Karpas-422 (cell line): ENCODE data around the gene ICE2. TPM values are rescaled to one million over a fixed set of nuclear protein-coding genes. Genes with fewer than 3 reads are reported as not detected.

Experiments used
- DNase-seq: peaks from one replicate; pipeline ENCODE4 v3.0.0-alpha.2; 2015
- H2AFZ ChIP-seq: fragments of 200-600 bp; sonication (generic); 2 replicates; pipeline ENCODE4 v1.6.1; 2014; ENCODE audit warnings: antibody characterized with exemption, low read length, mixed read lengths
- H3K27ac ChIP-seq: fragments of 200-600 bp; sonication (generic); 2 replicates; pipeline ENCODE4 v1.5.1; 2014; ENCODE audit warnings: mild to moderate bottlenecking, low read length, moderate library complexity
- H3K27me3 ChIP-seq: fragments of 200-600 bp; sonication (generic); 2 replicates; pipeline ENCODE4 v1.6.1; 2014; ENCODE audit warnings: low read length, mixed read lengths
- H3K36me3 ChIP-seq: fragments of 200-600 bp; sonication (generic); 2 replicates; pipeline ENCODE4 v1.6.1; 2014; ENCODE audit warnings: low read length, mixed read lengths; ENCODE audit not compliant: insufficient read depth
- H3K4me1 ChIP-seq: fragments of 200-600 bp; sonication (generic); 2 replicates; pipeline ENCODE4 v1.6.1; 2014; ENCODE audit warnings: mild to moderate bottlenecking, low read length, mixed read lengths
- H3K4me2 ChIP-seq: fragments of 200-600 bp; sonication (generic); 2 replicates; pipeline ENCODE4 v1.6.1; 2014; ENCODE audit warnings: low read length, low read depth, mild to moderate bottlenecking; ENCODE audit not compliant: poor library complexity, severe bottlenecking
- H3K4me3 ChIP-seq: fragments of 200-600 bp; sonication (generic); 2 replicates; pipeline ENCODE4 v1.5.1; 2014; ENCODE audit warnings: mild to moderate bottlenecking, antibody characterized with exemption, low read length, mixed read lengths
- H3K79me2 ChIP-seq: fragments of 200-600 bp; sonication (generic); 2 replicates; pipeline ENCODE4 v1.6.1; 2014; ENCODE audit warnings: mild to moderate bottlenecking, low read length, mixed read lengths
- H3K9ac ChIP-seq: fragments of 200-600 bp; sonication (generic); 2 replicates; pipeline ENCODE4 v1.6.0; 2014; ENCODE audit warnings: low read length
- H3K9me2 ChIP-seq: fragments of 200-600 bp; sonication (generic), shearing (Covaris generic); replicated peaks from 2 replicates; pipeline ENCODE4 v1.6.0; 2014; ENCODE audit warnings: mild to moderate bottlenecking, low read length, moderate library complexity; ENCODE audit not compliant: insufficient read depth
- H3K9me3 ChIP-seq: fragments of 300-700, 200-600 bp; sonication (generic); 2 replicates; pipeline ENCODE4 v1.6.1; 2014; ENCODE audit warnings: low read length, mixed read lengths
- H4K20me1 ChIP-seq: fragments of 200-600 bp; sonication (generic); 2 replicates; pipeline ENCODE4 v1.6.1; 2014; ENCODE audit warnings: mild to moderate bottlenecking, antibody characterized with exemption, low read length, low read depth; ENCODE audit not compliant: insufficient read depth
- total RNA-seq: library from RNA; depleted of rRNA; stranded (reverse); fragments of >200 nt; shearing (Covaris generic); gene quantifications from 2 replicates; pipeline ENCODE4 v1.2.3, GENCODE V29; 2014; ENCODE audit warnings: low replicate concordance

Gene ICE2
- total RNA-seq, 1 experiment from 2014 or later, result 66.3 TPM

DNA sequence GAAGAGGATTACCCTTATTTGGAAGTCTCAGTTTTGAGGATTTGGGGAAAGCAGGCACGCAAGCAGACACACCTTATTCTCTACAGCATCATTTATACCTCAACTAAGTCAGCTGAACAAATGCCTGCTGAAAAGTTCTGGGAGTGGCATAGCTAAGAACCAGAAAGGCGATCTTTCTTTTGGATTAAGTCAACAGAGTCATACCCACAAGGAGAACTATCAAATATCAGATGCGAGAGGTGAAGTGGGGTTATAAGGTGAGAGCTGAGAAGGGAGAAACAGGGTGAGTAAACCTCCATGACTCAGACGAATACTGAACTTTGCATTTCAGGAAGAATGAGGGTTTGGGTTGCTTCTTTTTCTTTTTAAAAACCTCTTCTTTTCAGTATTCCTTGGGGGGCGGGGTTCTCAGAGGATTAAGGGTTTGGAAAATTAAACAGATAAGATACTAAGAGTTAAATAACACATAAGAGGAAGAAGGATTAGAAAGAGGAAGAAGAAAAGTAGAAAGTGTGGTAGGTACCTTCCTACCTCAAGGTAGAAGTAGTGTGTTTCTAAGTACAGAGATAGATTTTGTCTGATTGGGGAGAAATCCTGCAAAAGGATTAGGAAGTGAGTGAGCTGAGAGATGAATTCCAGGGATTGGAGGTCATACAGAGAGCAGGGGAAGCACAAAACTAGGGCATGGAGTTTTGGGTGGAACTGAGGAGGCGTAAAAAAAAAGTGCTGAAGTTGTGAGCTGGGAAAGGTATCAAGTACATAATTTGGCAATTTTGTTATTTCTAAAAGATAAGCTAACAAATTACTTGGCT, 41.3 kb upstream of the ICE2 start:
- Histone ChIP-seq H3K4me1 (no peaks in the 10 kb centered on the region), H3K4me3 (no peak overlapping the region), H3K79me2 (no peaks in the 10 kb centered on the region), H3K9me2 (no peaks in the 10 kb centered on the region), H3K9me3 (no peaks in the 10 kb centered on the region), H3K4me2 (no peak overlapping the region), H3K9ac (no peak overlapping the region), H2AFZ (no peak overlapping the region), H3K36me3 (no peaks in the 10 kb centered on the region), H3K27ac (no peak overlapping the region), H3K27me3 (no peaks in the 10 kb centered on the region), H4K20me1 (0 out of 2 replicates have a peak, but pooled peaks cover 5% of the 10 kb centered on the region)
- no peak for DNase-seq

DNA sequence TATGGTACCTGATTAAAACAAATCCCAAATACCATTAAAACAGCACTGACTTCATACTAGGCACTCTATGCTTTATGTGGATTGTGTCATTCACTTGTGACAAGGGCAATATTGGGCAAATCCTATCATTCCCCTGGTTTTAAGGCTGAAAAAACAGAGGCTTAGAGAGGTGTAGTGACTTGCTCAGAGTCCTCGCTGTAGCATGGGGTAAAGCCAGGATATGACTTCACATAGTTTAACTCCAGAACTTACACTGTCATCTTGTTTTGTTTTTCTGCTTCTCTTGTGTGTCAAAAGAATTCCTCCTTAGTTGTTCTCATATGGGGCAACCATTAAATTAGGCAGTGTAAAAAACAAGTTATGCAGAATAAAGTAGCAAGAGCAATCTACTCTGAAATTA, 40.3 kb upstream of the ICE2 start:
- Histone ChIP-seq H3K36me3 (no peaks in the 10 kb centered on the region), H3K9me2 (no peaks in the 10 kb centered on the region), H3K79me2 (no peaks in the 10 kb centered on the region), H4K20me1 (0 out of 2 replicates have a peak, but pooled peaks cover 1% of the 10 kb centered on the region), H3K4me2 (no peak overlapping the region), H3K9ac (no peak overlapping the region), H3K4me1 (no peaks in the 10 kb centered on the region), H3K27ac (no peak overlapping the region), H3K4me3 (no peak overlapping the region), H3K9me3 (no peaks in the 10 kb centered on the region), H2AFZ (no peak overlapping the region), H3K27me3 (no peaks in the 10 kb centered on the region)
- no peak for DNase-seq

DNA sequence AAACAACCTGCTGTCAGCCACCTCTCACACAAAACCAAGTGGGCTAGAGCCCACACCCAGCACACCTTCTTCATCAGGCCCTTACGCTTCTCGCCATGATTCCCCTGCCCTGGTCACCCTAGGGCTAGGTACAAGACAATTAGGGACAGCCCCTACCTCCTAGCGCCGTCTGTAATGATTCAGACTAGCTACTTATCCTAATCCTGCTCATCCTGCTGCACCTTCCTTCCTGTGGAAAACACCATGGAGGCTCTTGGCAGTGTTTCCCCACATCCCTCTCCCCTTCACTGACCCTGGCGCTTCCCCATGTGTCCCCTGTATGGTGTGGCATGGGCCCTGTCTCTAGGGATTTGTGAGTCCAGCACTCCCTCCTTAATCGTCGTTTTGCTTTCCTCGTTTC, 39.6 kb upstream of the ICE2 start:
- H3K9ac ChIP-seq, result no peak overlapping the region
- H3K27ac ChIP-seq, result no peak overlapping the region
- no peaks in the 10 kb centered on the region for H4K20me1 ChIP-seq
- no peaks in the 10 kb centered on the region for H3K9me2 ChIP-seq
- H3K4me2 ChIP-seq, result no peak overlapping the region
- no peaks in the 10 kb centered on the region for H3K79me2 ChIP-seq
- no peak overlapping the region for H3K4me3 ChIP-seq
- no peak for DNase-seq
- H3K36me3 ChIP-seq, result no peaks in the 10 kb centered on the region
- no peaks in the 10 kb centered on the region for H3K4me1 ChIP-seq
- H2AFZ ChIP-seq, result no peak overlapping the region
- no peaks in the 10 kb centered on the region for H3K27me3 ChIP-seq
- no peaks in the 10 kb centered on the region for H3K9me3 ChIP-seq

- no peaks in the 10 kb centered on the region for H4K20me1 ChIP-seq
- H3K27ac ChIP-seq, result no peak overlapping the region
- H3K4me2 ChIP-seq, result no peak overlapping the region
- H3K9ac ChIP-seq, result no peak overlapping the region
- no peak overlapping the region for H3K4me3 ChIP-seq
- H3K4me1 ChIP-seq, result no peaks in the 10 kb centered on the region
- no peaks in the 10 kb centered on the region for H3K36me3 ChIP-seq
- H2AFZ ChIP-seq, result no peak overlapping the region
- H3K27me3 ChIP-seq, result no peaks in the 10 kb centered on the region
- H3K9me2 ChIP-seq, result no peaks in the 10 kb centered on the region
- no peaks in the 10 kb centered on the region for H3K79me2 ChIP-seq
- no peaks in the 10 kb centered on the region for H3K9me3 ChIP-seq
- no peak for DNase-seq
Observed at GRCh38 chr15:60514261-60514881, 35.4 kb upstream of the ICE2 start.

- H3K27me3 ChIP-seq, result no peaks in the 10 kb centered on the region
- no peak overlapping the region for H3K4me2 ChIP-seq
- no peak overlapping the region for H2AFZ ChIP-seq
- H3K4me1 ChIP-seq, result no peaks in the 10 kb centered on the region
- H3K79me2 ChIP-seq, result no peaks in the 10 kb centered on the region
- H3K9me2 ChIP-seq, result no peaks in the 10 kb centered on the region
- H3K9me3 ChIP-seq, result no peaks in the 10 kb centered on the region
- H3K9ac ChIP-seq, result no peak overlapping the region
- no peak for DNase-seq
- no peak overlapping the region for H3K27ac ChIP-seq
- no peaks in the 10 kb centered on the region for H3K36me3 ChIP-seq
- H4K20me1 ChIP-seq, result no peaks in the 10 kb centered on the region
- no peak overlapping the region for H3K4me3 ChIP-seq
Observed at GRCh38 chr15:60513676-60514075, 34.7 kb upstream of the ICE2 start.

- Histone ChIP-seq H2AFZ (no peak overlapping the region), H3K79me2 (no peaks in the 10 kb centered on the region), H3K27me3 (no peaks in the 10 kb centered on the region), H3K36me3 (no peaks in the 10 kb centered on the region), H3K4me1 (no peaks in the 10 kb centered on the region), H3K4me2 (no peak overlapping the region), H3K9me2 (no peaks in the 10 kb centered on the region), H3K4me3 (no peak overlapping the region), H3K9ac (no peak overlapping the region), H4K20me1 (no peaks in the 10 kb centered on the region), H3K27ac (no peak overlapping the region), H3K9me3 (no peaks in the 10 kb centered on the region)
- no peak for DNase-seq
Observed at GRCh38 chr15:60512937-60513336, 34.0 kb upstream of the ICE2 start.

DNA sequence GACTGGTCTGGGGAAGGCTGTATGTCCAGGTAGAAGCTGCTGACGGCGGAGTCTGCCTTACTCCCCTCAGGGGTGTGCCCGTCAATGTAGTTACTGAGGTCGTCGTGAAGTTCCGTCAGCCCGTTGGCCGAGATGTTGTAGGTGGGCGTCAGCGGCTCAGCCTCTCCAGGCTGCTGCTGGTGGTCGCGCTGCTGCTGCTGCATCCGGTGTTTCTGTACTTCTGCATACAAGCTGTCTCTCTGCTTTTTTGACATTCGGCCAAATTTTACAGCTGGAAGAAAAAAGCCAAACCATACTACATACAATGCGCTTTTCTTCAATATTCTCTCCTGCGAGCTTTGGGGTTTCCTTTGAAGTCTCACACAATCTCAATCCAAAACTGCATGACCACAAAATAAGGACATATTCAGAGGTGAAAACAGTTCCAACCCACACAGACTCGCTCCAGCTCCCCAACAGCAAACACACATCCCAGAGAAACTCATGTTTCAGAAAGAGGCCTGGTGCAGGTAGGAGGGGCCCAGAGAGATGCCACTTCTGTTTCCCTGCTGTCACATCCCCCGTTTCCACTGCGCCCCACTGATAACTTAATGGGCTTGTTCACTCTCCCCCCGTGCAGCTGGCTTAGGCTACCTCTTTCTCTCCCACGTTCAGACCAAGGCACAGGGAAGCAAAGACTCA, 32.5 kb upstream of the ICE2 start:
- Histone ChIP-seq H4K20me1 (no peaks in the 10 kb centered on the region), H3K36me3 (no peaks in the 10 kb centered on the region), H3K27me3 (no peaks in the 10 kb centered on the region), H3K9me2 (no peaks in the 10 kb centered on the region), H3K4me2 (no peak overlapping the region), H3K4me1 (peaks cover 3% of the 10 kb centered on the region), H3K27ac (no peak overlapping the region), H3K4me3 (no peak overlapping the region), H3K9me3 (no peaks in the 10 kb centered on the region), H2AFZ (no peak overlapping the region), H3K79me2 (no peaks in the 10 kb centered on the region), H3K9ac (no peak overlapping the region)
- no peak for DNase-seq

GRCh38 chr15:60510006-60510405, 31.1 kb upstream of the ICE2 start:
- H3K36me3 ChIP-seq, result no peaks in the 10 kb centered on the region
- no peak for DNase-seq
- H3K9me3 ChIP-seq, result no peaks in the 10 kb centered on the region
- no peaks in the 10 kb centered on the region for H4K20me1 ChIP-seq
- H2AFZ ChIP-seq, result no peak overlapping the region
- no peaks in the 10 kb centered on the region for H3K79me2 ChIP-seq
- no peak overlapping the region for H3K9ac ChIP-seq
- no peak overlapping the region for H3K4me2 ChIP-seq
- peaks cover 3% of the 10 kb centered on the region for H3K4me1 ChIP-seq
- no peaks in the 10 kb centered on the region for H3K9me2 ChIP-seq
- H3K27ac ChIP-seq, result no peak overlapping the region
- no peaks in the 10 kb centered on the region for H3K27me3 ChIP-seq
- H3K4me3 ChIP-seq, result no peak overlapping the region
